ENCODE measurements around the gene APH1B. TPM values are rescaled to one million over a fixed set of nuclear protein-coding genes. Genes with fewer than 3 reads are reported as not detected.
"Not testable (repeated sequence)": the region's sequence is repeated elsewhere in the genome, so short reads cannot be mapped to it uniquely, and the experiment has no call there.

Gene APH1B
- total RNA-seq, 4 donors from 2014 or later = 4.6 to 8.1 (median 6.5) TPM

- intact Hi-C loops (cut with DNase I; ENCODE audit: low total_unique reads) = no loop called here
- no peak overlapping the region for H3K4me3 ChIP-seq (ENCODE audit: low read depth, poor library complexity, severe bottlenecking)
- TF ChIP-seq CTCF (IDR thresholded peaks at IDR 0.05) (no peak), POLR2A (IDR thresholded peaks at IDR 0.05) (no peak)
- DNase-seq (ENCODE audit: low spot score in 2 of 2) = no peak
- 75 to 92% methylated on average over 3 of the region's 3 CpGs for WGBS, 2 donors
These were observed 41.7 kb downstream of the APH1B start for GRCh38 chr15:63319065-63319464.

DNA sequence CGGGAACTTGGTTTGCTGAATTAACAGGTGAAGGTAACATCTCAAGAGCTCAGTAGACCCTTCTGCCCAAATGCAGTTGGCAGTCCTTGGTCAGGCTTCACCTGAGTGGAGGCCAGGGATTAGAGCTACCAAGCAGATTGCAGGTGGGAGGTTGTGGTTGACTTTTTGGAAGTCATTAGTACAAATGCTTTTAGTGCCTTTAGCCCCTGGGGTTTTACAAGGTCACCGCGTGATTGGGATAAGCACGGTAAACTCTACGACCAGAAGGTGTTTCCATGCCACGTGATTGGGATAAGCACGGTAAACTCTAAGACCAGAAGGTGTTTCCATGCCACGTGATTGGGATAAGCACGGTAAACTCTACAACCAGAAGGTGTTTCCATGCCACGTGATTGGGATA is 43.0 kb downstream of the APH1B start:
- DNase-seq (ENCODE audit: low spot score in 2 of 2); H3K4me3 ChIP-seq (ENCODE audit: low read depth, poor library complexity, severe bottlenecking); intact Hi-C loops (cut with DNase I; ENCODE audit: low total_unique reads): not testable (repeated sequence)
- WGBS, 2 donors = 93% methylated on average over 10 of the region's 10 CpGs

DNA sequence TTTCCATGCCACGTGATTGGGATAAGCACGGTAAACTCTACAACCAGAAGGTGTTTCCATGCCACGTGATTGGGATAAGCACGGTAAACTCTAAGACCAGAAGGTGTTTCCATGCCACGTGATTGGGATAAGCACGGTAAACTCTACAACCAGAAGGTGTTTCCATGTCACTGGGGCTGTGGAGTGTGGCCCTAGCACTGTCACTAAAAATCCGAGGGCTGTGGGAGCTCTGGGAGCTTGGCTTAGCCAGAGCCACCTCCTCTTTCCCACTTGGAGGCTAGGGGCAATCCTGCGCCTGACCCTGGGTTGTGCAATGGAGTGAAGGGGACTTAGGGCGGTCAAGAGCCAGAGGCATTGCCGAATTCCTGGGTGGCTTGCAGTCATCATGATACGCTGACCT is 43.6 kb downstream of the APH1B start:
- 90 to 98% methylated on average over 11 of the region's 11 CpGs for WGBS, 2 donors
- H3K4me3 ChIP-seq (ENCODE audit: low read depth, poor library complexity, severe bottlenecking); intact Hi-C loops (cut with DNase I; ENCODE audit: low total_unique reads); DNase-seq (ENCODE audit: low spot score in 2 of 2): not testable (repeated sequence)

- H3K4me3 ChIP-seq (ENCODE audit: low read depth, poor library complexity, severe bottlenecking) = no peak overlapping the region
- peak in 1 of 2 donors; percentile 80 for DNase-seq (ENCODE audit: low spot score in 2 of 2)
- 91 to 92% methylated on average over 20 to 23 of the region's 29 CpGs for WGBS, 2 donors
- TF ChIP-seq CTCF (IDR thresholded peaks at IDR 0.05) (no peak), POLR2A (IDR thresholded peaks at IDR 0.05) (no peak)
- intact Hi-C loops (cut with DNase I; ENCODE audit: low total_unique reads) = no loop called here
These were observed 44.1 kb downstream of the APH1B start for GRCh38 chr15:63321462-63321861.

DNA sequence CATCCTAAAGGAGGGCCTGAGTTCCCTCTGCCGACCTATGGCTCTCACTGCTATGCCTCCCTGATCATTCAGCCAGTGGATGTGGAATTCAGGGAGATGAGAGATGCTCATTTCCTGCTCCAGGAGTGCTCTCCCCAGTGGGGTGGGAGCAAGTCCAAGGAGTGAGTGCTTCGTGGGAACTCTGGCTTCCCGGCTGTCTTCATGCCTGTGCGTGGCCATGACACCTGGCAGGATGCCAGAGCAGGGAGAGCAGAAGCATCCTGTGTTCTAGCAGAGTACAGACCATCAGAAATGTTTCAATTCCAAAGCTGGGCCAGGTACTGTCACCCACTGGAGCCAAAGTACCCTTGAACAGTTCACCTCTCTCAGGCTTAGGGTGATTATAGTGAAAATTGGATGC is 45.1 kb downstream of the APH1B start:
- intact Hi-C loops (cut with DNase I; ENCODE audit: low total_unique reads) = no loop called here
- DNase-seq (ENCODE audit: low spot score in 2 of 2) = peak in 1 of 2 donors; percentile 83
- TF ChIP-seq POLR2A (IDR thresholded peaks at IDR 0.05) = no peak
- no peak for TF ChIP-seq CTCF (IDR thresholded peaks at IDR 0.05)
- 31% methylated on average over 4 of the region's 4 CpGs for WGBS, 2 donors
- H3K4me3 ChIP-seq (ENCODE audit: low read depth, poor library complexity, severe bottlenecking) = no peak overlapping the region

DNA sequence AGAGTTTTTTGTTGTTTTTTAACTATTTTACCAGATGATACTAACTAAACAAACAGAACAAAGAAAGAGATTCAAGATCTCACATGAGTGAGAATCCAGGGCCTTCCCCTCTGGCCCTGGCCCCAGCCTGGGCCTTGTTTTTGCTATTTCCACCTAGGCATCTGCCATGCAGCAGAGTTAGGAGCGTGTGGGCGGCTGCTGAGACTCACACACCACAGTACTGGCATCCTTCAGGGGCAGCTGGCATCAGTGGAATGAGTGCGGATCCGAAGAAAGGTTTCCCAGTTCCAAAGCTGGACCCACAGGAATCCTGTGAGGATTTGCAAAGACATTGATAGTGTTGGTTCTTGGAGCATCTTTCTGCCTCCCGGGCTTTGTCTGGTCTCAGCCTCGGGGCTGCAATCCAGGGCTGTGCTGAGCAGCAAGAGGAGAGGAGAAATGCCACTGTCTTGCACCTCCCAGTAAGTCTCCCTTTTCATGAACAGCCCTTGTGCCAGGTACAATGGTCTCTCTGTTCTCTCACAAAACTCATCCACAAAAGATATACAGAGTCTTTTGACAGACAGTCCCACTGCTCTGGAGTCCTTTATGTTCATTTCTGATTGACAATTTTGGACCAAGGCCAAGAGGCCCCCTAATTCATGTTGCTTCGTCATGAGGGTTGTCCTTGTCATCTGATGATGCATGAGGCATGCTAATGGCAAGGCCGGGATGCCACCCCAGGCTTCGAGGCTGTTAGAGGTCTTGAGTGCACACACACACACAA is 46.6 kb downstream of the APH1B start:
- peak in 1 of 2 donors; percentile 68 for DNase-seq (ENCODE audit: low spot score in 2 of 2)
- H3K4me3 ChIP-seq (ENCODE audit: low read depth, poor library complexity, severe bottlenecking) = no peak overlapping the region

More for the DNA sequence above, 46.6 kb downstream of the APH1B start:
- TF ChIP-seq POLR2A (IDR thresholded peaks at IDR 0.05) (no peak), CTCF (IDR thresholded peaks at IDR 0.05) (no peak)
- intact Hi-C loops (cut with DNase I; ENCODE audit: low total_unique reads) = no loop called here
- WGBS, 2 donors = 57 to 59% methylated on average over 9 of the region's 9 CpGs
